Hippocampal formation (tissue), 2 donors: Measurements from ENCODE around the gene SLC9B1.
"Not testable (repeated sequence)": the region's sequence is repeated elsewhere in the genome, so short reads cannot be mapped to it uniquely, and the experiment has no call there.

Source experiments
- DNase-seq, 2 donors: peaks; one replicate each; lab custom pipeline; 2025; lab: John Stamatoyannopoulos, UW

SLC9B1 gene

GRCh38 chr4:103011378-103012025 lies 8.0 kb downstream of the SLC9B1 start:
- DNase-seq: no peak

- no peak for DNase-seq
Observed at GRCh38 chr4:103010804-103011203, 8.7 kb downstream of the SLC9B1 start.

- DNase-seq: peak in 1 of 2 donors; percentile 76
Observed at GRCh38 chr4:103008875-103009729, 10.4 kb downstream of the SLC9B1 start.

- no peak for DNase-seq
Observed at GRCh38 chr4:103002551-103002950, 17.0 kb downstream of the SLC9B1 start.

GRCh38 chr4:102994803-102995202 lies 24.7 kb downstream of the SLC9B1 start:
- no peak for DNase-seq

GRCh38 chr4:102993985-102994384 lies 25.5 kb downstream of the SLC9B1 start:
- not testable (repeated sequence) for DNase-seq

GRCh38 chr4:102988429-102989020 lies 31.0 kb downstream of the SLC9B1 start:
- DNase-seq: no peak

GRCh38 chr4:102981005-102981404 lies 38.5 kb downstream of the SLC9B1 start:
- no peak for DNase-seq

GRCh38 chr4:102961813-102962212 lies 57.7 kb downstream of the SLC9B1 start:
- not testable (repeated sequence) for DNase-seq

- no peak for DNase-seq
Observed at GRCh38 chr4:102959496-102959895, 60.0 kb downstream of the SLC9B1 start.

- DNase-seq: no peak
Observed at GRCh38 chr4:102945066-102945465, 74.4 kb downstream of the SLC9B1 start.

GRCh38 chr4:102938063-102938462 lies 81.4 kb downstream of the SLC9B1 start:
- DNase-seq: not testable (repeated sequence)

GRCh38 chr4:102935716-102936115 lies 83.8 kb downstream of the SLC9B1 start:
- DNase-seq: no peak

GRCh38 chr4:102919697-102920096 lies 99.8 kb downstream of the SLC9B1 start:
- DNase-seq: not testable (repeated sequence)

GRCh38 chr4:102918859-102919258 lies 100.6 kb downstream of the SLC9B1 start:
- no peak for DNase-seq

GRCh38 chr4:102901804-102902203 lies 117.7 kb downstream of the SLC9B1 start:
- no peak for DNase-seq

- not testable (repeated sequence) for DNase-seq
Observed at GRCh38 chr4:102897610-102898009, 121.9 kb downstream of the SLC9B1 start.

GRCh38 chr4:102896547-102896946 lies 123.0 kb downstream of the SLC9B1 start:
- not testable (repeated sequence) for DNase-seq

GRCh38 chr4:102889866-102890265 lies 129.6 kb downstream of the SLC9B1 start:
- DNase-seq: not testable (repeated sequence)

- DNase-seq: not testable (repeated sequence)
Observed at GRCh38 chr4:102888570-102888969, 130.9 kb downstream of the SLC9B1 start.

- no peak for DNase-seq
Observed at GRCh38 chr4:102883278-102883677, 136.2 kb downstream of the SLC9B1 start.

GRCh38 chr4:102881343-102881742 lies 138.2 kb downstream of the SLC9B1 start:
- DNase-seq: no peak

- DNase-seq: no peak
Observed at GRCh38 chr4:102878901-102879300, 140.6 kb downstream of the SLC9B1 start.
